IMR-90 (cell line): ENCODE results near the gene OR11A1. TPM values are rescaled to one million over a fixed set of nuclear protein-coding genes. Genes with fewer than 3 reads are reported as not detected.

Source experiments
- ATAC-seq: fragments of 200-7000 bp; cut with Tn5 transposase; 2 replicates; pipeline ENCODE4 v1.9.1; 2020; ENCODE audit warnings: low read depth, mild to moderate bottlenecking, moderate library complexity
- BruUV-seq: library from RNA; stranded (reverse); fragments of 400-500 nt; replicated peaks from 2 replicates; lab custom pipeline; 2021; lab: Mats Ljungman, UMichigan
- CTCF ChIA-PET: fragments of 300-600 bp; formaldehyde crosslinking; extraction: SDS; loops from one replicate; lab custom pipeline; 2021; ENCODE audit warnings: antibody characterized with exemption; lab: Yijun Ruan, JAX
- POLR2A ChIA-PET: fragments of 300-600 bp; sonication (Branson Sonifier 250); formaldehyde crosslinking; loops from one replicate; lab custom pipeline; 2022; ENCODE audit warnings: antibody characterized with exemption; ENCODE audit not compliant: unreplicated experiment; lab: Charles Lee
- DNase-seq: peaks from one replicate; pipeline ENCODE4 v3.0.0; 2013
- H2AFZ ChIP-seq: replicated peaks from 2 replicates; pipeline ENCODE3; 2013; ENCODE audit warnings: low read length, mild to moderate bottlenecking; ENCODE audit not compliant: poor library complexity
- H2AK5ac ChIP-seq: 2 replicates; pipeline ENCODE4 v1.6.1; 2013; ENCODE audit warnings: low read depth, low read length, inconsistent platforms
- H2AK9ac ChIP-seq: replicated peaks from 2 replicates; pipeline ENCODE3; 2013; ENCODE audit warnings: mild to moderate bottlenecking, low read depth, low read length, moderate library complexity; ENCODE audit not compliant: poor library complexity
- H2BK120ac ChIP-seq: 2 replicates; pipeline ENCODE4 v1.6.1; 2013; ENCODE audit warnings: low read depth, low read length, inconsistent platforms
- H2BK15ac ChIP-seq: 3 replicates; pipeline ENCODE4 v1.6.1; 2013; ENCODE audit warnings: low read depth, low read length, inconsistent platforms
- H2BK20ac ChIP-seq: 2 replicates; pipeline ENCODE4 v1.6.1; 2013; ENCODE audit warnings: low read depth, mild to moderate bottlenecking, inconsistent platforms, low read length, moderate library complexity
- H2BK5ac ChIP-seq: 2 replicates; pipeline ENCODE4 v1.6.1; 2013; ENCODE audit warnings: mild to moderate bottlenecking, low read depth, low read length, inconsistent platforms; ENCODE audit not compliant: poor library complexity, severe bottlenecking
- H3K14ac ChIP-seq: replicated peaks from 2 replicates; pipeline ENCODE4 v1.6.1; 2013; ENCODE audit warnings: low read depth, low read length, inconsistent platforms
- H3K18ac ChIP-seq: 2 replicates; pipeline ENCODE4 v1.6.1; 2013; ENCODE audit warnings: low read depth, low read length, control low read depth
- H3K23ac ChIP-seq: 2 replicates; pipeline ENCODE4 v1.6.1; 2013; ENCODE audit warnings: low read depth, low read length, inconsistent platforms
- H3K27ac ChIP-seq: 2 replicates; pipeline ENCODE4 v1.5.1; 2013; ENCODE audit warnings: mild to moderate bottlenecking, control low read depth, low read length; ENCODE audit not compliant: insufficient read depth
- H3K27me3 ChIP-seq: 2 replicates; pipeline ENCODE4 v1.6.1; 2013; ENCODE audit warnings: low read length; ENCODE audit not compliant: control insufficient read depth, insufficient read depth
- H3K36me3 ChIP-seq: 2 replicates; pipeline ENCODE4 v1.6.1; 2013; ENCODE audit warnings: low read length, mixed read lengths; ENCODE audit not compliant: control insufficient read depth, insufficient read depth
- H3K4ac ChIP-seq: 2 replicates; pipeline ENCODE4 v1.6.1; 2013; ENCODE audit warnings: low read depth, low read length, inconsistent platforms
- H3K4me1 ChIP-seq: 2 replicates; pipeline ENCODE4 v1.6.1; 2013; ENCODE audit warnings: low read length, mixed read lengths; ENCODE audit not compliant: control insufficient read depth, insufficient read depth
- H3K4me2 ChIP-seq: 2 replicates; pipeline ENCODE4 v1.6.1; 2013; ENCODE audit warnings: low read depth, mild to moderate bottlenecking, control low read depth, low read length, moderate library complexity
- H3K4me3 ChIP-seq: 2 replicates; pipeline ENCODE4 v1.5.1; 2013; ENCODE audit warnings: low read depth, mild to moderate bottlenecking, control low read depth, low read length, moderate library complexity; ENCODE audit not compliant: insufficient read depth
- H3K56ac ChIP-seq: 2 replicates; pipeline ENCODE4 v1.6.1; 2013; ENCODE audit warnings: low read length, inconsistent platforms; ENCODE audit not compliant: insufficient read depth; ENCODE audit errors: extremely low read depth
- H3K79me1 ChIP-seq, 2 experiments: 2 replicates each; pipeline ENCODE4 v1.6.1; 2013; ENCODE audit warnings: low read length in 2 of 2, inconsistent platforms in 1 of 2, low read depth in 1 of 2
- H3K9ac ChIP-seq: 2 replicates; pipeline ENCODE4 v1.6.1; 2013; ENCODE audit warnings: low read depth, low read length, control low read depth
- H3K9me1 ChIP-seq: 2 replicates; pipeline ENCODE4 v1.6.1; 2013; ENCODE audit warnings: low read length, inconsistent platforms; ENCODE audit not compliant: insufficient read depth
- H3K9me3 ChIP-seq: 2 replicates; pipeline ENCODE4 v1.6.1; 2013; ENCODE audit warnings: low read length; ENCODE audit not compliant: control insufficient read depth, insufficient read depth
- H4K20me1 ChIP-seq: 2 replicates; pipeline ENCODE4 v1.6.1; 2013; ENCODE audit warnings: low read length, inconsistent platforms; ENCODE audit not compliant: insufficient read depth
- H4K5ac ChIP-seq: 2 replicates; pipeline ENCODE4 v1.6.1; 2013; ENCODE audit warnings: mild to moderate bottlenecking, low read depth, low read length, control low read depth
- H4K8ac ChIP-seq, 2 experiments: 2 replicates each; pipeline ENCODE4 v1.6.1; 2013; ENCODE audit warnings: low read depth in 2 of 2, low read length in 2 of 2, control low read depth in 1 of 2, inconsistent platforms in 1 of 2
- H4K91ac ChIP-seq: 2 replicates; pipeline ENCODE4 v1.6.1; 2013; ENCODE audit warnings: low read depth, low read length, inconsistent platforms; ENCODE audit not compliant: insufficient read depth
- CEBPB ChIP-seq: IDR thresholded peaks from 2 replicates; pipeline ENCODE4 v1.6.1; 2012; ENCODE audit warnings: low read depth, low read length, improper control_type of control experiment
- CHD1 ChIP-seq: IDR thresholded peaks from 2 replicates; pipeline ENCODE4 v1.6.1; 2012; ENCODE audit warnings: low read depth, low read length, improper control_type of control experiment
- MAZ ChIP-seq: IDR thresholded peaks from 2 replicates; pipeline ENCODE4 v1.6.1; 2012; ENCODE audit warnings: low read depth, mild to moderate bottlenecking, low read length, improper control_type of control experiment, moderate library complexity, borderline replicate concordance
- RCOR1 ChIP-seq: IDR thresholded peaks from 2 replicates; pipeline ENCODE4 v1.6.1; 2012; ENCODE audit warnings: mild to moderate bottlenecking, low read length, improper control_type of control experiment; ENCODE audit not compliant: insufficient replicate concordance
- WGBS, 2 experiments: methylation state at CpG; one replicate each; pipeline versions ENCODE4 v1.1.5 to v1.1.7; 2013; ENCODE audit warnings: missing lambda C conversion rate in 2 of 2; ENCODE audit not compliant: insufficient read length in 1 of 2; ENCODE audit errors: extremely low coverage in 2 of 2; 5-methylcytosine and 5-hydroxymethylcytosine counted together
- dilution Hi-C: fragments of 300-500 bp; cut with HindIII; formaldehyde crosslinking; loops from one replicate; pipeline ENCODE4 v1.14.3; 2018; ENCODE audit warnings: low sequenced_read_pairs; ENCODE audit not compliant: unreplicated experiment
- in situ Hi-C: fragments of 300-500 bp; cut with MboI; formaldehyde crosslinking; loops from 3 replicates; pipeline ENCODE4 v1.14.3; 2019; ENCODE audit warnings: low sequenced_read_pairs, inconsistent platforms, mixed read lengths
- intact Hi-C: fragments of 100-400 bp; cut with micrococcal nuclease; formaldehyde crosslinking; loops from 2 replicates; pipeline ENCODE4 v1.10.0; 2022
- polyA plus RNA-seq, 3 experiments: library from polyadenylated mRNA; depleted of rRNA; stranded (reverse); fragments of >200 nt; gene quantifications; 2 replicates each; pipeline ENCODE4 v1.2.3, GENCODE V29; 2012; ENCODE audit warnings: low replicate concordance in 1 of 3
- total RNA-seq: library from RNA; depleted of rRNA; stranded (reverse); fragments of >200 nt; gene quantifications from 2 replicates; pipeline ENCODE4 v1.2.3, GENCODE V29; 2012
- TF ChIP-seq, protein P1 (sequence below): fragments of 150-350 bp; IDR thresholded peaks from 2 replicates; pipeline ENCODE4 v1.6.1; 2016; ENCODE audit warnings: low read depth, mild to moderate bottlenecking, low read length, moderate library complexity, borderline replicate concordance

The OR11A1 gene
- total and polyA plus RNA-seq, 2 of the 4 experiments (the other 2 are of a cell fraction) = not detected

DNA sequence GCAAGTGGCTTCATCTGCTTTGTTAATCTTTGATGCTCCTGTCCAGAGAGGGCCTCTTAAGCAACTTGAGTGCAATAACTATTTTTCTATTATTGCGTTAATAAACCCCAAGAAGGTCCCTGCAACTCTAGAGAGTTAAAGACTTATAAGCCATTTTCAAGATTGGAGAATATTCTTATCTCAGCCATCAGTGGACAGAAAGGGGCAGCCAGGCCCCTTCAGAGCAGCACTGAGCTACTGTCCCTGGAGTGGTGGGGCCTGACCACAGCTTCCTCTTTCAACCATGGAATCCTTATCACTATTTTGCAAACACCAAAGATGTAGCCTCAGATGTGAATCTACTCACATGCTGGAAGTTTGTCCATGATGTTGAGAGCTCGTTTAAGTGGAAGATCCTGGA lies 33.7 kb upstream of the OR11A1 start:
- no peak overlapping the region for H2BK5ac ChIP-seq
- H3K79me1 ChIP-seq = no peaks in the 10 kb centered on the region
- H3K4me1 ChIP-seq = no peaks in the 10 kb centered on the region
- H2BK120ac ChIP-seq = no peak overlapping the region
- peaks cover 11% of the 10 kb centered on the region for H3K9me3 ChIP-seq
- no peaks in the 10 kb centered on the region for H3K9me1 ChIP-seq
- H3K27me3 ChIP-seq = no peaks in the 10 kb centered on the region
- dilution Hi-C loops = no loop called here
- no peak overlapping the region for H2AK9ac ChIP-seq
- ATAC-seq (no peak), DNase-seq (no peak)
- no peak overlapping the region for H3K9ac ChIP-seq
- H4K91ac ChIP-seq = no peak overlapping the region
- H3K27ac ChIP-seq = no peak overlapping the region
- no peak overlapping the region for H3K4me2 ChIP-seq
- intact Hi-C loops = no loop called here
- no peak overlapping the region for H4K5ac ChIP-seq
- H2BK15ac ChIP-seq = no peak overlapping the region
- no peak overlapping the region for H3K56ac ChIP-seq
- H3K23ac ChIP-seq = no peak overlapping the region
- ChIA-PET POLR2A (no interaction called here), CTCF (no interaction called here)
- in situ Hi-C loops = no loop called here
- H4K8ac ChIP-seq = no peak overlapping the region
- no TSS peak for BruUV-seq
- H3K18ac ChIP-seq = no peak overlapping the region
- H2AFZ ChIP-seq = no peak overlapping the region
- no peak overlapping the region for H2BK20ac ChIP-seq
- no peak overlapping the region for H3K14ac ChIP-seq
- H3K4ac ChIP-seq = no peak overlapping the region
- no peaks in the 10 kb centered on the region for H4K20me1 ChIP-seq
- WGBS, 2 experiments = no CpG with 5 or more reads among the region's 2 CpGs
- no peaks in the 10 kb centered on the region for H3K36me3 ChIP-seq
- no peak overlapping the region for H3K4me3 ChIP-seq
- TF ChIP-seq CHD1 (no peak), CEBPB (no peak), MAZ (no peak), RCOR1 (no peak)
- TF ChIP-seq, protein P1, sequence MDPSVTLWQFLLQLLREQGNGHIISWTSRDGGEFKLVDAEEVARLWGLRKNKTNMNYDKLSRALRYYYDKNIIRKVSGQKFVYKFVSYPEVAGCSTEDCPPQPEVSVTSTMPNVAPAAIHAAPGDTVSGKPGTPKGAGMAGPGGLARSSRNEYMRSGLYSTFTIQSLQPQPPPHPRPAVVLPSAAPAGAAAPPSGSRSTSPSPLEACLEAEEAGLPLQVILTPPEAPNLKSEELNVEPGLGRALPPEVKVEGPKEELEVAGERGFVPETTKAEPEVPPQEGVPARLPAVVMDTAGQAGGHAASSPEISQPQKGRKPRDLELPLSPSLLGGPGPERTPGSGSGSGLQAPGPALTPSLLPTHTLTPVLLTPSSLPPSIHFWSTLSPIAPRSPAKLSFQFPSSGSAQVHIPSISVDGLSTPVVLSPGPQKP = no peak
- H2AK5ac ChIP-seq = no peak overlapping the region
